ENCODE data around the gene MYO15B.

MYO15B gene

GRCh38 chr17:75587675-75588595, at the start of gene MYO15B:
TSS of gene MYO15B (plus strand) at chr17:75587800. CDS start at chr17:75588058, 258 bp downstream.
- in situ Hi-C loops (cut with MboI; ENCODE audit: low sequenced_read_pairs), result no loop called here

- in situ Hi-C loops (cut with MboI; ENCODE audit: low sequenced_read_pairs), result no loop called here
Observed at GRCh38 chr17:75539967-75540729, 47.5 kb upstream of the MYO15B start.

- in situ Hi-C loops (cut with MboI; ENCODE audit: low sequenced_read_pairs), result no loop called here
Observed at GRCh38 chr17:75540923-75541503, 46.6 kb upstream of the MYO15B start.

- in situ Hi-C loops (cut with MboI; ENCODE audit: low sequenced_read_pairs), result no loop called here
Observed at GRCh38 chr17:75542229-75542628, 45.4 kb upstream of the MYO15B start.

- in situ Hi-C loops (cut with MboI; ENCODE audit: low sequenced_read_pairs), result no loop called here
Observed at GRCh38 chr17:75542728-75543336, 44.8 kb upstream of the MYO15B start.

GRCh38 chr17:75544250-75544649, 43.4 kb upstream of the MYO15B start:
- in situ Hi-C loops (cut with MboI; ENCODE audit: low sequenced_read_pairs), result no loop called here

- in situ Hi-C loops (cut with MboI; ENCODE audit: low sequenced_read_pairs), result no loop called here
Observed at GRCh38 chr17:75546181-75546580, 41.4 kb upstream of the MYO15B start.

- in situ Hi-C loops (cut with MboI; ENCODE audit: low sequenced_read_pairs), result no loop called here
Observed at GRCh38 chr17:75547091-75547490, 40.5 kb upstream of the MYO15B start.

GRCh38 chr17:75548813-75549212, 38.8 kb upstream of the MYO15B start:
- in situ Hi-C loops (cut with MboI; ENCODE audit: low sequenced_read_pairs), result no loop called here

GRCh38 chr17:75549246-75550138, 38.1 kb upstream of the MYO15B start:
- in situ Hi-C loops (cut with MboI; ENCODE audit: low sequenced_read_pairs), result no loop called here

GRCh38 chr17:75550139-75550465, 37.5 kb upstream of the MYO15B start:
- in situ Hi-C loops (cut with MboI; ENCODE audit: low sequenced_read_pairs), result no loop called here

- in situ Hi-C loops (cut with MboI; ENCODE audit: low sequenced_read_pairs), result no loop called here
Observed at GRCh38 chr17:75551266-75551665, 36.3 kb upstream of the MYO15B start.

- in situ Hi-C loops (cut with MboI; ENCODE audit: low sequenced_read_pairs), result no loop called here
Observed at GRCh38 chr17:75552425-75553294, 34.9 kb upstream of the MYO15B start.

- in situ Hi-C loops (cut with MboI; ENCODE audit: low sequenced_read_pairs), result no loop called here
Observed at GRCh38 chr17:75553295-75554110, 34.1 kb upstream of the MYO15B start.

GRCh38 chr17:75555679-75556153, 31.9 kb upstream of the MYO15B start:
- in situ Hi-C loops (cut with MboI; ENCODE audit: low sequenced_read_pairs), result no loop called here

GRCh38 chr17:75557075-75557851, 30.3 kb upstream of the MYO15B start:
- in situ Hi-C loops (cut with MboI; ENCODE audit: low sequenced_read_pairs), result no loop called here

GRCh38 chr17:75557852-75558665, 29.5 kb upstream of the MYO15B start:
- in situ Hi-C loops (cut with MboI; ENCODE audit: low sequenced_read_pairs), result no loop called here
